Body of pancreas (tissue), 4 donors: ENCODE data around the gene MPL.

Experiments
- CTCF ChIP-seq, 7 experiments: fragments of 450-650 bp in 4 of 7; fragments of 200-600 bp in 3 of 7; sonication (generic) in 3 of 7; IDR thresholded peaks; one replicate each; pipeline ENCODE4 v1.5.1; 2016 to 2019; ENCODE audit warnings: antibody characterized with exemption in 7 of 7
- POLR2A ChIP-seq, 3 donors: fragments of 450-650 bp; IDR thresholded peaks; one replicate each; pipeline ENCODE4 v1.6.1; 2016; ENCODE audit warnings: antibody characterized with exemption in 3 of 3, mild to moderate bottlenecking in 2 of 3

DNA sequence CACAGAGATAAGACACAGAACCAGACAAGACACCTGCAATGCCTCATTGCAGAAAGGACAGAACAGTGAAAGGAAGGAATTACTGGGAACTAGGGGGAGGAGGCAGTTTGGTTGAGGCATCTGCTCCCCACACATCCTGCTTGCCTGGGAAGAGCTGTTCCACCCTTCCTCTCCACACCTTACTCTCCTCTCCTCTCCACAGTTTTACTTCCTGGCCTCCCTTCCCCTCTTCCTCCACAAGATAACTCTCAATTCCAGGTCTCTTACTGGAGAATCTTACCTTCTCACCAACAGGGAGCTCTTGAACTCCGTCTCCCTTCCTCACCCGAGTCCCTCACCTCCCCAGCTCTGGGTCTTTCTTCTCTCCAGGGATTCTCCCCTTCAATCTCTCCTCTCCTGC is 28.1 kb downstream of the MPL start:
- TF ChIP-seq CTCF (IDR thresholded peaks at IDR 0.05) (no peak), POLR2A (IDR thresholded peaks at IDR 0.05) (no peak)
